ENCODE results near the gene POLR2A.

DNA sequence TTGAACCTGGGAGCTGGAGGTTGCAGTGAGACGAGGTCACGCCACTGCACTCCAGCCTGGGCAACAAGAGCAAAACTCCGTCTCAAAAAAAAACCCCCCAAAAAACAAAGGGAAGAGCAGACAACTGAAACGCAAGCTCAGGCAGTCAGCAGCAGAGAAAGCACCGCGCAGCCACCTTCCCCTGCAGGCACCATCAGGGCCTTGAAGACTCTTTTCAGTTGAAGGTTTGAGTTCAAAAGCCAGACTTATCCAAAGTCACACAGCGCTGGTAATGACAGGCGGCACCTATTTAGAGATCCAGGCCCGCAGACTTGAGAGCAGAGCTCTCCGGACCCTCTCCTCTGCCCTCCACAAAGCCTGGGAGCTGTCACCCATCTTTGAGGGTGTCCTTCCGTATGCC, 15.9 kb upstream of the POLR2A start:
- TF ChIP-seq, protein P1, sequence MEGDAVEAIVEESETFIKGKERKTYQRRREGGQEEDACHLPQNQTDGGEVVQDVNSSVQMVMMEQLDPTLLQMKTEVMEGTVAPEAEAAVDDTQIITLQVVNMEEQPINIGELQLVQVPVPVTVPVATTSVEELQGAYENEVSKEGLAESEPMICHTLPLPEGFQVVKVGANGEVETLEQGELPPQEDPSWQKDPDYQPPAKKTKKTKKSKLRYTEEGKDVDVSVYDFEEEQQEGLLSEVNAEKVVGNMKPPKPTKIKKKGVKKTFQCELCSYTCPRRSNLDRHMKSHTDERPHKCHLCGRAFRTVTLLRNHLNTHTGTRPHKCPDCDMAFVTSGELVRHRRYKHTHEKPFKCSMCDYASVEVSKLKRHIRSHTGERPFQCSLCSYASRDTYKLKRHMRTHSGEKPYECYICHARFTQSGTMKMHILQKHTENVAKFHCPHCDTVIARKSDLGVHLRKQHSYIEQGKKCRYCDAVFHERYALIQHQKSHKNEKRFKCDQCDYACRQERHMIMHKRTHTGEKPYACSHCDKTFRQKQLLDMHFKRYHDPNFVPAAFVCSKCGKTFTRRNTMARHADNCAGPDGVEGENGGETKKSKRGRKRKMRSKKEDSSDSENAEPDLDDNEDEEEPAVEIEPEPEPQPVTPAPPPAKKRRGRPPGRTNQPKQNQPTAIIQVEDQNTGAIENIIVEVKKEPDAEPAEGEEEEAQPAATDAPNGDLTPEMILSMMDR (IDR thresholded peaks at IDR 0.05) = no peak
- TF ChIP-seq SMC3 (IDR thresholded peaks at IDR 0.05) (no peak), MAZ (IDR thresholded peaks at IDR 0.05; ENCODE audit: borderline replicate concordance, low read depth, low read length) (no peak), MAX (IDR thresholded peaks at IDR 0.05) (no peak), JUNB (IDR thresholded peaks at IDR 0.05) (no peak), ZNF302 (CRISPR knock-in tag; IDR thresholded peaks at IDR 0.05) (no peak), CHD4 (IDR thresholded peaks at IDR 0.05; ENCODE audit: borderline replicate concordance) (no peak), JUN (IDR thresholded peaks at IDR 0.05) (no peak), EP300 (IDR thresholded peaks at IDR 0.05) (no peak), POLR2A (IDR thresholded peaks at IDR 0.05; ENCODE audit: low read length) (no peak), MAFK (IDR thresholded peaks at IDR 0.05; ENCODE audit: partially characterized antibody) (no peak), RARB (CRISPR knock-in tag; IDR thresholded peaks at IDR 0.05) (no peak)
- TF ChIP-seq, protein P2, sequence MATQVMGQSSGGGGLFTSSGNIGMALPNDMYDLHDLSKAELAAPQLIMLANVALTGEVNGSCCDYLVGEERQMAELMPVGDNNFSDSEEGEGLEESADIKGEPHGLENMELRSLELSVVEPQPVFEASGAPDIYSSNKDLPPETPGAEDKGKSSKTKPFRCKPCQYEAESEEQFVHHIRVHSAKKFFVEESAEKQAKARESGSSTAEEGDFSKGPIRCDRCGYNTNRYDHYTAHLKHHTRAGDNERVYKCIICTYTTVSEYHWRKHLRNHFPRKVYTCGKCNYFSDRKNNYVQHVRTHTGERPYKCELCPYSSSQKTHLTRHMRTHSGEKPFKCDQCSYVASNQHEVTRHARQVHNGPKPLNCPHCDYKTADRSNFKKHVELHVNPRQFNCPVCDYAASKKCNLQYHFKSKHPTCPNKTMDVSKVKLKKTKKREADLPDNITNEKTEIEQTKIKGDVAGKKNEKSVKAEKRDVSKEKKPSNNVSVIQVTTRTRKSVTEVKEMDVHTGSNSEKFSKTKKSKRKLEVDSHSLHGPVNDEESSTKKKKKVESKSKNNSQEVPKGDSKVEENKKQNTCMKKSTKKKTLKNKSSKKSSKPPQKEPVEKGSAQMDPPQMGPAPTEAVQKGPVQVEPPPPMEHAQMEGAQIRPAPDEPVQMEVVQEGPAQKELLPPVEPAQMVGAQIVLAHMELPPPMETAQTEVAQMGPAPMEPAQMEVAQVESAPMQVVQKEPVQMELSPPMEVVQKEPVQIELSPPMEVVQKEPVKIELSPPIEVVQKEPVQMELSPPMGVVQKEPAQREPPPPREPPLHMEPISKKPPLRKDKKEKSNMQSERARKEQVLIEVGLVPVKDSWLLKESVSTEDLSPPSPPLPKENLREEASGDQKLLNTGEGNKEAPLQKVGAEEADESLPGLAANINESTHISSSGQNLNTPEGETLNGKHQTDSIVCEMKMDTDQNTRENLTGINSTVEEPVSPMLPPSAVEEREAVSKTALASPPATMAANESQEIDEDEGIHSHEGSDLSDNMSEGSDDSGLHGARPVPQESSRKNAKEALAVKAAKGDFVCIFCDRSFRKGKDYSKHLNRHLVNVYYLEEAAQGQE (IDR thresholded peaks at IDR 0.05) = no peak
- TF ChIP-seq, protein P3, sequence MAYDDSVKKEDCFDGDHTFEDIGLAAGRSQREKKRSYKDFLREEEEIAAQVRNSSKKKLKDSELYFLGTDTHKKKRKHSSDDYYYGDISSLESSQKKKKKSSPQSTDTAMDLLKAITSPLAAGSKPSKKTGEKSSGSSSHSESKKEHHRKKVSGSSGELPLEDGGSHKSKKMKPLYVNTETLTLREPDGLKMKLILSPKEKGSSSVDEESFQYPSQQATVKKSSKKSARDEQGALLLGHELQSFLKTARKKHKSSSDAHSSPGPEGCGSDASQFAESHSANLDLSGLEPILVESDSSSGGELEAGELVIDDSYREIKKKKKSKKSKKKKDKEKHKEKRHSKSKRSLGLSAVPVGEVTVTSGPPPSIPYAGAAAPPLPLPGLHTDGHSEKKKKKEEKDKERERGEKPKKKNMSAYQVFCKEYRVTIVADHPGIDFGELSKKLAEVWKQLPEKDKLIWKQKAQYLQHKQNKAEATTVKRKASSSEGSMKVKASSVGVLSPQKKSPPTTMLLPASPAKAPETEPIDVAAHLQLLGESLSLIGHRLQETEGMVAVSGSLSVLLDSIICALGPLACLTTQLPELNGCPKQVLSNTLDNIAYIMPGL (CRISPR knock-in tag; IDR thresholded peaks at IDR 0.05; ENCODE audit: borderline replicate concordance) = no peak

Measured in A549 (cell line).